HG03565 (cell line): ENCODE data around the gene TSNAXIP1.
A peak's percentile ranks its signal among the peaks of the same experiment; 100 is the strongest.
"Not testable (repeated sequence)": the region's sequence is repeated elsewhere in the genome, so short reads cannot be mapped to it uniquely, and the experiment has no call there.

Source experiments
- ATAC-seq: cut with Tn5 transposase; IDR thresholded peaks from one replicate; pipeline ENCODE4 v1.9.1; 2021; ENCODE audit warnings: mild to moderate bottlenecking, moderate library complexity; ENCODE audit not compliant: unreplicated experiment

Gene TSNAXIP1

DNA sequence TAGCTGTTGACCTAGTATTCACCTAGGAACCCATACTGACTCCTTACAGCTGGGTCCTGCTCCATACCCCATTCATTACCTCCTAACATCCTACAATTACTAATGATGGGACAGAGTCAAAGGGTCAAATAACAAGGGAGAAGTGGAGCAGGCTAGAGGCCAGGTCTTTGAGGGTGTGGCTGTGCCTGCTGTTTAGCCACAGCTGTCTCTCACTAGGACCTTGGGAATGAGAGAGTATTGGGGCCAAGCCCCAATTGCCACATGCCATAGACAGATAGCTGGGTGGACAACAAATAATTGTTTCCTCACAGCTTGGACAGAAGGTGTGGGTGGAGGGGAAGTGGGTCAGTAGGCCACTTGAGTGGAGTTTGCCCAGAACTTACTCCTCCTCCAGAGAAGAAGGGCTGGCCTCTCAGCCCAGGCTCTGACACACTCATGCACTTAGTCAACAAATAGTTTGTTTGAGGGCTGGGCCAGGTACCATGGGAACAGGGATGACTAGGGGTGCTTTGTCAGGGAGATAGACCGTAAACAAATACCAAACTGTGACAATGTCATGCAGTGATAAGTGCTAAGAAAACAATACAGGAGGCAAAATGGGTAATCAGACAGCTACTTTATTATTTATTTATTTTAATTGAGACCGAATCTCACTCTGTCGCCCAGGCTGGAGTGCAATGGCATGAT, 51.0 kb downstream of the TSNAXIP1 start:
- ATAC-seq: no peak

- no peak for ATAC-seq
Observed at GRCh38 chr16:67858500-67858899, 51.8 kb downstream of the TSNAXIP1 start.

DNA sequence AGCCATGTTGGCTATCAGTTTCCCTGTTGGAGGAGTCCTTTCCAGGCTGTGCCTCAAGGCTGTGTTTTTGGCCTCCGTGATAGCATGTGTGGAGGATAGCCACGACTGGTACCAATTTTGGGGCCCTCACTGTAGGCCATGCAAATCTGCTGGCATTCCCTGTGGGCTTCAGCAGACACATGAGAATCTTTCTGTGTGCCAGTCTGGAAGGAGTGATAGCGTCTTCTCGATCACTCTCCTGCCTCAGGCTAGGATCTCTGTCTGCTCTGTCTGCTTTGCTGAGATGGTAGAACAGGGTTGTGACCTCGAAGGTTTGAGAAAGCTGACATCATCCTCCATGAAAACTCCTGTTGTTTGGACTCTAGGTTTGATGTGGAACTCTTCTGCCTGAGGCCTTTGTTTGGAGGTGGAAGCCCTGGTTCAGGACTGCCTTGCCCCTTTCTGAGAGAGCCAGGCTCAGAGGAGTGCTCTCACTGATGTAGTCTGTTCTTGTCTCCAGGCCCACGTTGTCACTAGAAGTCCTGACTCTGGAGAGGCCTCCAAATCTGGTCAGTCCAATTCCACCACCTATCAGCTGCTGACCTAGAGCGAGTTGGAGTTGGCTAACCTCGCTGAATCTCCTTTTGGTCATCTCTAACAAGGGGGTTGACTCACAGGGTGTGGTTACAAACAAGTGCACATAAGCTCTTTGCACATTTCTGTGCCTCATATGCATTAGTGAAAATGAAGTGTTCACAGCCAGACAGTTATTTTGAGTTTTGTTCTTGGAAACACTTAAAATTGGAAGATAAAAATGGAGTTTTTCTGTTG, 54.1 kb downstream of the TSNAXIP1 start:
- ATAC-seq: no peak

DNA sequence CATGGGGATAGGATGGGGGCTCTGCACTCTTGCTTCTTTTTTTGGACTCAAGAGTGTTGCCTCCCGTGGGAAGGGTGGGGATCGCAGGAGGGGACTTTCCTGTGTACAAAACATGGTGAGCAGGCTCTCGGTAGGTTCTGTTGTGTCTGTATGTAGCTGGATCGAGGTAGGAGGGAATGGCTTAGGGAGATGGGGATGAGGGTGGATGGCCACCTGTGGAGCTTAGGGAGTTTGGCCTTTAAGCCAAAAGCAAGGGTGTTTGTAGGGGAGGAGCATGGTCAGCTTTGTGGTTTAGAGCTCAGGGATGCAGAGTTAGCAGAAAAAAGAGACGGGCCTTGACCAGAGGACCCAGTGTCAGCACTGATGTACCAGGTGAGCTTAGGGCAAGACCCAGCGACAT, 55.2 kb downstream of the TSNAXIP1 start:
- ATAC-seq: no peak

DNA sequence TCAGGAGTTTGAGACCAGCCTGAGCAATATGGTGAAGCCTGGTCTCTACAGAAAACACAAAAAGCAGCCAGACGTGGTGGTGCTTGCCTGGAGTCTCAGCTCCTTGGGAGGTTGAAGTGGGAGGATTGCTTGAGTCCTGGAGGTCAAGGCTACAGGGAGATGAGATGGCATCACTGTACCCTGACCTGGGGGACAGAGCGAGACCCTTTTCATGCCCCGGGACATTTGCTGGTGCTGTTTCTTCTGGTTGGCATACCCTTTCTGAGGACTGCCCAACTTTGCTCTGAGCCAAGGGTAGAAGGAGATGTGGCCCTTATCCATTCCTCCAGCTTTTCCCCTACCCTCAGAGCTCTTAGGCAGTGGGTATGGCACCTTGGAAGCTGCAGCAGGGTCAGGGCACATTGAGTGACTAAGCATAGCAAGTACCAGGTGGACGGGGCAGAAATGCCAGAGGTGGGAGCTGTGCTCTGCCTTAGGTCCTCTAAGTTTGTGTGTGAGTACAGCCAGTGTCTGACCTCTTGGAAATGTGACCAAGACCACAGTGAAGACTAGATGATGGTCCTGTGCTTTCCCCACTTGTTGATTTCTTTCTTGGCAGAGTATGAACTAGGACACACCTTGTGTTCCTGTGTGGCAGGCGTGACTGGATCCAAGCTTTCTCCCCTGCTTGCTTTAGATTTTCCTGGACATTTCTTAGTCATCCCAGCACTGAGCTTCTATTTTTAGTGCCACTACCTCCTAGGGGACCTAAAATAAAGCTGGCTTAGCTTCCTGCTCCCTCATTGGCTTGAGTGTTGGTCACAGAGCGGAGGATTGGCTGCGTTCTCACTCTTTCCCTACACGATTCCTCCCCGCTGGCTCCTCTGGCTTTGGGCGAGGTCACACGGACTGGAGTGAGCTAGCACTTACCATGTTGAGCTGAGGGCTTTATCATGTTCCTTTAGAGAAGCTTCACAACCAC, 56.2 kb downstream of the TSNAXIP1 start:
- no peak for ATAC-seq

DNA sequence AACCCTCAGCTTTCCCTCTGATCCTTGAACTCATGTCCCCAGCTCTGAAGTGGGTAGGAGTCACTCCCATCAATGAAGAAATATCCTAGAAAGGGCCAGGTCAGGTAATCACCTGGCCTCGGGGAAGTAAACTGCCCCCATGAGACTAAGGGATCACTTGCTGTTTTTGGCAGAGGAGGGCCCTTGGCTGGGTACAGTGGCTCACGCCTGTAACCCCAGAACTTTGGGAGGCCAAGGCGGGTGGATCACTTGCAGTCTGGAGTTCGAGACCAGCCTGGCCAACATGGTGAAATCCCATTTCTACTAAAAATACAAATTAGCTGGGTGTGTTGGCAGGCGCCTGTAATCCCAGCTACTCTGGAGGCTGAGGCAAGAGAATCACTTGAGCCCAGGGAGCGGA, 57.4 kb downstream of the TSNAXIP1 start:
- not testable (repeated sequence) for ATAC-seq

- no peak for ATAC-seq
Observed at GRCh38 chr16:67864594-67864993, 57.9 kb downstream of the TSNAXIP1 start.

DNA sequence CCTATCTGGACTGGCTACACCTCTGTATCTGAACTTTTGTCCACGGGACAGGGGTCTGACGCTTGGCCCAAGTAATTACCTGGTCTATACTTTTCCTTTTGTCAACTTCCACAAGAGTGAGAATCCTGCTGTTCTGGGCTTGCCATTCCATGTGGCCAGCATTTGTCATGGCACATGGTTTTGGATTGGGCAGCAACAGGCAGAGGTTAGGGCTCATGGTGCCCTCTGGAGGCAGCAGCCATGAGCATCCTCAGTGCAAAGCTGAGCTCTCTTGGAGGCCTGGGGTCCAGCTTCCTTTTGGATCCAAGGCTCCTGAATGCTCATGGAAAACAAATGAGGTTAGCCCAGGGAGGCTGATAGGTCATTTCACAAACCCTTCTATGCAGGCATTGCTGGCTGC, 58.6 kb downstream of the TSNAXIP1 start:
- no peak for ATAC-seq

DNA sequence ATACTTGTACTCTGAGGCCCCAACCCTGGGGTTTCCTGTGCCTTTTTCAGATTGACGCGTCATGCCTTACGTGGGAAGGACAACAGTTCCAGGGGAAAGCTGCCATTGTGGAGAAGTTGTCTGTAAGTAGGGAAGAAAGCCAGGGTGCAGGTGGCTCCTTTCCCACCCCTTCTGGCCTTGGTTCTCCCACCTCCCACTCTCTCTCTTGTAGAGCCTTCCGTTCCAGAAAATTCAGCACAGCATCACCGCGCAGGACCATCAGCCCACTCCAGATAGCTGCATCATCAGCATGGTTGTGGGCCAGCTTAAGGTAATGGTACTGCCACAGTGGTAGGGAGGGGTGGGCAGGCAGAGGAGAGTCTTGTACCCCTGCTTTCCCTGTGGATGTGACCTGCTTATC, 61.6 kb downstream of the TSNAXIP1 start:
- ATAC-seq: no peak

DNA sequence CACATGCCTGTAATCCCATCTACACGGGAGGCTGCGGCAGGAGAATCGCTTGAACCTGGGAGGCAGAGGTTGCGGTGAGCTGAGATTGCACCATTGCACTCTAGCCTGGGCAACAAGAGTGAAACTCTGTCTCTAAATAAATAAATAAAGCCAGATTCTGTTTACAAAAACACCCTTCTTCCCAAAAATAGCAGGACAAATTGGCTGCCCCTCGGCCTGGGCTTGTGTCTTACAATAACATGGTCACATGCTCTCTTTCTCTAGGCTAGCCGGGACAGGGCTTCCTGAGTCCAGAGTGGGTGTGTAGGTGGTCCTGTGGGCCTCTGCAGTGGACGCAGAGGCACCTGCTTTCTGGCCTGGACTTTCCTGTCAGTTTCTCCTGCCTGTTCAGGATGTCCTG, 63.0 kb downstream of the TSNAXIP1 start:
- ATAC-seq: no peak

GRCh38 chr16:67871256-67871655, 64.6 kb downstream of the TSNAXIP1 start:
- ATAC-seq: no peak

GRCh38 chr16:67872131-67872630, 65.5 kb downstream of the TSNAXIP1 start:
- ATAC-seq: no peak

- peak; percentile 59 for ATAC-seq
Observed at GRCh38 chr16:67872631-67873434, 66.1 kb downstream of the TSNAXIP1 start, which contains the start of gene EDC4. TSS of gene EDC4 (plus strand) at chr16:67873052. CDS start at chr16:67873262, 210 bp downstream.

DNA sequence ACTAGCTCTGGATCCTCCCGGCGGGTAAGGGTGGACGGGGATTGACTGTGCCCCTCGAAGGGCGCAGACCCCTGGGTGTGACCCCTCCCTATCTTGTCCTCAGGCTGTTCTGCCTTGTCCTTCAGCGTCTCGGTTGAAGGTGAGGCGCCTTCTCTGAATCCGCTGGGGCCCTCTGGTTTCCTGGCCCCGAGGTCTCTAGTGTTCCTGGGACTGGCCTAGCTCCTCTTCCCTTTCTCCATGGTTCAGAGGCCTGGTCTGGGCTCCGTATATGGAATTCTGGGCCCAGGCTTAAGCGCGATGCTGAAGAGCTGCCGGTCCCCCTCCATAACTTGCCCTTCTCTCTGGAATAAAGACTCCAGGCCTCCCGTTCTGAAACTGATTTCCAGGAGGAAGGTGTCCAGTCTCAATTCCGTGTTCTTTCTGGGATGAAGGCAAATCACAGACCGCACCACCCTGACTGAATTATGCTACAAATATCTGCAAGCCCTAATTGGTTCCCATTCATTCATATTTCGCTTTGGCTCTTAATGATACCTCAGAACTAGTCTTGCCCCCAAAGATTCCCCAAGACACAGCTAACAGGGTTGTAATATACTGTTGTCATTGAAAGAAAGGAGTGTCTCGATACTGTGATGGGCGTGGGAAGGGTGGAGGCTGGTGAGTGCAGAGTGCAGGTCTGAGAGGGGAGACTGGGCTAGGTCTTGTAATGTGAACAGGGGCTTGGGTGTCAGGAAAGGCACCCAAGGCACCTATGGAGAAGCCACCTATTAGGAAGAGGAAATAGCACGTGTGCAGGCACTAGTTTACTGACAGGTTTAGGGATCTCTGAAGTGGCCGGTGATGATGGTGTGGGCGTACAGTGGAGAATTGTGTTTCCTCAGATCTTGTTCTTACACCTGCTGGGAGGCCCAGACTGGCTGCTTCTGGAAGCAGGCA, 67.0 kb downstream of the TSNAXIP1 start:
- no peak for ATAC-seq

- ATAC-seq: no peak
Observed at GRCh38 chr16:67874372-67874771, 67.7 kb downstream of the TSNAXIP1 start.

GRCh38 chr16:67877064-67877463, 70.4 kb downstream of the TSNAXIP1 start:
- ATAC-seq: no peak
